Esophagus muscularis mucosa (tissue), 3 donors: Measurements from ENCODE around the gene ATP10B.

ENCODE experiments used
- POLR2A ChIP-seq: fragments of 450-650 bp; IDR thresholded peaks from one replicate; pipeline ENCODE4 v1.6.1; 2017; ENCODE audit warnings: antibody characterized with exemption, moderate library complexity, mild to moderate bottlenecking, low read depth
- POLR2AphosphoS5 ChIP-seq, 2 donors: sonication (generic); formaldehyde crosslinking; IDR thresholded peaks; one replicate each; pipeline ENCODE4 v1.6.1; 2017; ENCODE audit warnings: antibody characterized with exemption in 2 of 2
- TF ChIP-seq, protein P1 (sequence below), 3 experiments: fragments of 200-600 bp in 2 of 3; fragments of 450-650 bp in 1 of 3; sonication (generic) in 2 of 3; IDR thresholded peaks; one replicate each; pipeline ENCODE4 v1.5.1; 2017 to 2019; ENCODE audit warnings: antibody characterized with exemption in 3 of 3, mild to moderate bottlenecking in 2 of 3, moderate library complexity in 1 of 3

GRCh38 chr5:160772854-160773253 is 79.2 kb downstream of the ATP10B start:
- TF ChIP-seq POLR2A: no peak
- TF ChIP-seq, protein P1, sequence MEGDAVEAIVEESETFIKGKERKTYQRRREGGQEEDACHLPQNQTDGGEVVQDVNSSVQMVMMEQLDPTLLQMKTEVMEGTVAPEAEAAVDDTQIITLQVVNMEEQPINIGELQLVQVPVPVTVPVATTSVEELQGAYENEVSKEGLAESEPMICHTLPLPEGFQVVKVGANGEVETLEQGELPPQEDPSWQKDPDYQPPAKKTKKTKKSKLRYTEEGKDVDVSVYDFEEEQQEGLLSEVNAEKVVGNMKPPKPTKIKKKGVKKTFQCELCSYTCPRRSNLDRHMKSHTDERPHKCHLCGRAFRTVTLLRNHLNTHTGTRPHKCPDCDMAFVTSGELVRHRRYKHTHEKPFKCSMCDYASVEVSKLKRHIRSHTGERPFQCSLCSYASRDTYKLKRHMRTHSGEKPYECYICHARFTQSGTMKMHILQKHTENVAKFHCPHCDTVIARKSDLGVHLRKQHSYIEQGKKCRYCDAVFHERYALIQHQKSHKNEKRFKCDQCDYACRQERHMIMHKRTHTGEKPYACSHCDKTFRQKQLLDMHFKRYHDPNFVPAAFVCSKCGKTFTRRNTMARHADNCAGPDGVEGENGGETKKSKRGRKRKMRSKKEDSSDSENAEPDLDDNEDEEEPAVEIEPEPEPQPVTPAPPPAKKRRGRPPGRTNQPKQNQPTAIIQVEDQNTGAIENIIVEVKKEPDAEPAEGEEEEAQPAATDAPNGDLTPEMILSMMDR (IDR thresholded peaks at IDR 0.05): no peak
- TF ChIP-seq POLR2AphosphoS5 (IDR thresholded peaks at IDR 0.05): no peak
